PC-3 (cell line): Measurements from ENCODE around the gene GADL1. TPM values are rescaled to one million over a fixed set of nuclear protein-coding genes. Genes with fewer than 3 reads are reported as not detected.
A peak's percentile ranks its signal among the peaks of the same experiment; 100 is the strongest.

Experiments used
- ATAC-seq: fragments of 200-7000 bp; cut with Tn5 transposase; 2 replicates; pipeline ENCODE4 v1.9.1; 2020; ENCODE audit warnings: mild to moderate bottlenecking, moderate library complexity
- BruUV-seq: library from RNA; stranded (reverse); fragments of 400-500 nt; replicated peaks from 2 replicates; lab custom pipeline; 2021; lab: Mats Ljungman, UMichigan
- CTCF ChIA-PET: fragments of 300-600 bp; sonication (Branson Sonifier 250); formaldehyde crosslinking; loops from one replicate; lab custom pipeline; 2022; ENCODE audit warnings: antibody characterized with exemption; lab: Charles Lee
- POLR2A ChIA-PET: fragments of 300-600 bp; sonication (Branson Sonifier 250); formaldehyde crosslinking; loops from one replicate; lab custom pipeline; 2022; ENCODE audit warnings: antibody characterized with exemption; ENCODE audit not compliant: unreplicated experiment; lab: Charles Lee
- DNase-seq: peaks from one replicate; pipeline ENCODE4 v3.0.0-alpha.2; 2015
- H2AFZ ChIP-seq: fragments of 300-600 bp; sonication (generic); 2 replicates; pipeline ENCODE4 v1.6.0; 2016; ENCODE audit warnings: antibody characterized with exemption, low read length
- H3F3A ChIP-seq: fragments of 300-600 bp; sonication (generic); one replicate; pipeline ENCODE4 v1.6.0; 2017; ENCODE audit warnings: antibody characterized with exemption, low read length, control low read depth, mild to moderate bottlenecking; ENCODE audit not compliant: unreplicated experiment
- H3K27ac ChIP-seq: fragments of 300-600 bp; sonication (generic); 2 replicates; pipeline ENCODE4 v1.5.1; 2016; ENCODE audit warnings: mild to moderate bottlenecking, low read length
- H3K27me3 ChIP-seq: fragments of 300-600 bp; sonication (generic); 2 replicates; pipeline ENCODE4 v1.6.1; 2016; ENCODE audit warnings: low read length, mixed read lengths
- H3K36me3 ChIP-seq: fragments of 300-600 bp; sonication (generic); 2 replicates; pipeline ENCODE4 v1.6.1; 2016; ENCODE audit warnings: low read depth, mixed run types, low read length, mixed read lengths
- H3K4me1 ChIP-seq: fragments of 300-600 bp; sonication (generic); 2 replicates; pipeline ENCODE4 v1.5.1; 2016; ENCODE audit warnings: low read length; ENCODE audit not compliant: insufficient read depth
- H3K4me2 ChIP-seq: fragments of 300-600 bp; sonication (generic); 2 replicates; pipeline ENCODE4 v1.6.0; 2016; ENCODE audit warnings: low read length
- H3K4me3 ChIP-seq: fragments of 300-600 bp; sonication (generic); 2 replicates; pipeline ENCODE4 v1.5.1; 2016; ENCODE audit warnings: mild to moderate bottlenecking, low read length, mixed read lengths
- H3K79me2 ChIP-seq: fragments of 300-600 bp; sonication (generic); 2 replicates; pipeline ENCODE4 v1.6.1; 2017; ENCODE audit warnings: low read length, mixed read lengths
- H3K9ac ChIP-seq: fragments of 300-600 bp; sonication (generic); 2 replicates; pipeline ENCODE4 v1.6.0; 2016; ENCODE audit warnings: mild to moderate bottlenecking, low read length
- H3K9me2 ChIP-seq: fragments of 300-600 bp; sonication (generic); replicated peaks from 2 replicates; pipeline ENCODE4 v1.6.1; 2016; ENCODE audit warnings: mixed run types, low read length, mixed read lengths
- H3K9me3 ChIP-seq: fragments of 300-600 bp; sonication (generic); 2 replicates; pipeline ENCODE4 v1.6.1; 2016; ENCODE audit warnings: low read length, mixed read lengths
- H4K20me1 ChIP-seq: fragments of 300-600 bp; sonication (generic); 2 replicates; pipeline ENCODE4 v1.6.1; 2016; ENCODE audit warnings: low read length, mixed read lengths
- EZH2 ChIP-seq: fragments of 300-600 bp; sonication (generic); IDR thresholded peaks from one replicate; pipeline ENCODE4 v1.6.1; 2017; ENCODE audit warnings: antibody characterized with exemption, mild to moderate bottlenecking, low read length; ENCODE audit not compliant: unreplicated experiment
- EZH2phosphoT487 ChIP-seq: fragments of 300-600 bp; sonication (generic); IDR thresholded peaks from 2 replicates; pipeline ENCODE4 v1.6.1; 2018; ENCODE audit warnings: mild to moderate bottlenecking, antibody characterized with exemption, low read length, borderline replicate concordance
- intact Hi-C: fragments of 100-400 bp; cut with micrococcal nuclease; formaldehyde crosslinking; loops from 2 replicates; pipeline ENCODE4 v1.9.0; 2023
- total RNA-seq: library from RNA; depleted of rRNA; stranded (reverse); fragments of >200 nt; gene quantifications from 2 replicates; pipeline ENCODE4 v1.2.3, GENCODE V29; 2014
- TF ChIP-seq, protein P1 (sequence below): fragments of 300-600 bp; sonication (generic); conservative IDR thresholded peaks from 2 replicates; pipeline ENCODE4 v1.5.1; 2017; ENCODE audit warnings: antibody characterized with exemption, low read depth, mild to moderate bottlenecking, low read length

GADL1 gene
- total RNA-seq, 1 experiment from 2014 or later: not detected

DNA sequence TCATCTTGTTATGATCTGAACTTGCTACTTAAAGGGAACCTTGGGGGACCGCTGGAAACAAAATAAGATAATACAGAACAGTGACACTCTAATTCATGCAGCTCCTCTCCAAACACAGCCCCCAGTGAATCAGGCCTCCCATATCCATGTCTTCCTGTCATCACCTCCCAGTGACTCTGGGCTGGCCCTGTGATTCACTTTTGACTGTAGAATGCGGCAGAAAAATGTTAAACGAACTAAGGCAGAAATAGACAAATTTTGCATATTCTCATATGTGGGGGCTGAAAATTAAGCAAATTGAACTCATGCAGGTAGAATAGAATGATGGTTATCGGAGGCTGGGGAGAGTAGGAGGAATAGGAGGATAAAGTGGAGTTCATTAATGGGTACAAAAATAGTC is 20.2 kb upstream of the GADL1 start:
- Histone ChIP-seq H3K4me3 (no peak overlapping the region), H3F3A (no peaks in the 10 kb centered on the region), H3K27ac (no peak overlapping the region), H3K9me3 (no peaks in the 10 kb centered on the region), H4K20me1 (no peaks in the 10 kb centered on the region), H2AFZ (no peak overlapping the region), H3K4me2 (no peak overlapping the region), H3K4me1 (no peaks in the 10 kb centered on the region), H3K27me3 (no peaks in the 10 kb centered on the region), H3K36me3 (no peaks in the 10 kb centered on the region), H3K9me2 (no peaks in the 10 kb centered on the region), H3K79me2 (no peaks in the 10 kb centered on the region), H3K9ac (no peak overlapping the region)
- no peak for ATAC-seq
- DNase-seq: no peak
- BruUV-seq: no TSS peak
- ChIA-PET CTCF (no interaction called here), POLR2A (no interaction called here)
- intact Hi-C loops: no loop called here
- TF ChIP-seq, protein P1, sequence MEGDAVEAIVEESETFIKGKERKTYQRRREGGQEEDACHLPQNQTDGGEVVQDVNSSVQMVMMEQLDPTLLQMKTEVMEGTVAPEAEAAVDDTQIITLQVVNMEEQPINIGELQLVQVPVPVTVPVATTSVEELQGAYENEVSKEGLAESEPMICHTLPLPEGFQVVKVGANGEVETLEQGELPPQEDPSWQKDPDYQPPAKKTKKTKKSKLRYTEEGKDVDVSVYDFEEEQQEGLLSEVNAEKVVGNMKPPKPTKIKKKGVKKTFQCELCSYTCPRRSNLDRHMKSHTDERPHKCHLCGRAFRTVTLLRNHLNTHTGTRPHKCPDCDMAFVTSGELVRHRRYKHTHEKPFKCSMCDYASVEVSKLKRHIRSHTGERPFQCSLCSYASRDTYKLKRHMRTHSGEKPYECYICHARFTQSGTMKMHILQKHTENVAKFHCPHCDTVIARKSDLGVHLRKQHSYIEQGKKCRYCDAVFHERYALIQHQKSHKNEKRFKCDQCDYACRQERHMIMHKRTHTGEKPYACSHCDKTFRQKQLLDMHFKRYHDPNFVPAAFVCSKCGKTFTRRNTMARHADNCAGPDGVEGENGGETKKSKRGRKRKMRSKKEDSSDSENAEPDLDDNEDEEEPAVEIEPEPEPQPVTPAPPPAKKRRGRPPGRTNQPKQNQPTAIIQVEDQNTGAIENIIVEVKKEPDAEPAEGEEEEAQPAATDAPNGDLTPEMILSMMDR: no peak
- TF ChIP-seq EZH2: no peak
- TF ChIP-seq EZH2phosphoT487: no peak

DNA sequence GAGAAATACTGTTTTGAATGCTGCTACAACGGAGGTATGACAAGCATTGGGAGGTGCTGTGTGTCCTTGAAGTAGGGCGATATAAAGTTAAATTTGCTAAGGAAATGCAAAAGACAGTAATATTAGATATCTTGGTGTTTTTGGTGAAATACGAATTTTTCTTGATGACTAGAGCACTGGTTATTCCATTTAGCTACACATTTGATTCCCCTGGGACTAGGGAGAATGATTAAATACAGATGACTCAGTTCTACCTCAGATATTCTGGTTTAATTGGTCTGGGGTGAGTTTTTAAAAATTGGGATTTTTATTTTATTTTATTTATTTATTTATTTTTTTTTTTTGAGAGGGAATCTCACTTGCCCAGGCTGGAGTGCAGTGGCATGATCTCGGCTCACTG is 18.7 kb upstream of the GADL1 start:
- Histone ChIP-seq H3K9me3 (no peaks in the 10 kb centered on the region), H2AFZ (no peak overlapping the region), H4K20me1 (no peaks in the 10 kb centered on the region), H3K27me3 (no peaks in the 10 kb centered on the region), H3K4me3 (no peak overlapping the region), H3K4me2 (no peak overlapping the region), H3K4me1 (no peaks in the 10 kb centered on the region), H3K9me2 (no peaks in the 10 kb centered on the region), H3K79me2 (no peaks in the 10 kb centered on the region), H3F3A (no peaks in the 10 kb centered on the region), H3K27ac (no peak overlapping the region), H3K9ac (no peak overlapping the region), H3K36me3 (no peaks in the 10 kb centered on the region)
- intact Hi-C loops: no loop called here
- no peak for ATAC-seq
- TF ChIP-seq EZH2phosphoT487 (no peak), EZH2 (no peak)
- TF ChIP-seq, protein P1: no peak
- ChIA-PET CTCF (no interaction called here), POLR2A (no interaction called here)
- DNase-seq: no peak
- no TSS peak for BruUV-seq

DNA sequence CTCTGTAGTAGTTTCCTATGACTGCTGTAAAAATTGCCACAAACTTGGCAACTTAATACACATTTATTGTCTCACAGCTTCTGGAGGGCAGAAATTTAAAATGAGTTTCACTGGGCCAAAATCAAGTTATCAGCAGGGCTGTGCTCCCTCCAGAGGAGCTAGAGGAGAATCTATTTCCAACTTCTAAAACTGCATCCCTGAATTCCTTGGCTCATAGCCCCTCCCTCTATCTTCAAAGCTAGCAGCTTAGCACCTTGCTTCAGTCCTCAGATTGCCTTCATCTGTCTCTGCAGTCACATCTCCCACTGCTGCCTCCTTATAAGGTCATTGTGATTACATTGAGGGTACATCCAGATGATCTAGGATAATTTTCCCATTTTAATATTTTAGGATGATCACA is 17.8 kb upstream of the GADL1 start:
- Histone ChIP-seq H3K79me2 (no peaks in the 10 kb centered on the region), H3K9me3 (no peaks in the 10 kb centered on the region), H2AFZ (no peak overlapping the region), H4K20me1 (no peaks in the 10 kb centered on the region), H3K4me3 (no peak overlapping the region), H3F3A (no peaks in the 10 kb centered on the region), H3K36me3 (no peaks in the 10 kb centered on the region), H3K27me3 (no peaks in the 10 kb centered on the region), H3K9ac (no peak overlapping the region), H3K9me2 (no peaks in the 10 kb centered on the region), H3K4me1 (no peaks in the 10 kb centered on the region), H3K4me2 (no peak overlapping the region), H3K27ac (no peak overlapping the region)
- ChIA-PET CTCF (no interaction called here), POLR2A (no interaction called here)
- peak; percentile 35; the same call in 1 of the 2 replicates for ATAC-seq
- intact Hi-C loops: no loop called here
- TF ChIP-seq EZH2phosphoT487: no peak
- no TSS peak for BruUV-seq
- no peak for DNase-seq
